HG02970 (cell line): Measurements from ENCODE around the gene ABCB6.

ENCODE experiments used
- ATAC-seq: cut with Tn5 transposase; IDR thresholded peaks from one replicate; pipeline ENCODE4 v1.9.1; 2021; ENCODE audit warnings: mild to moderate bottlenecking, moderate library complexity, moderate number of reproducible peaks; ENCODE audit not compliant: unreplicated experiment, low FRiP score

The ABCB6 gene

GRCh38 chr2:219174146-219174545 is 44.6 kb downstream of the ABCB6 start:
- no peak for ATAC-seq

- no peak for ATAC-seq
Observed at GRCh38 chr2:219173176-219173575, 45.6 kb downstream of the ABCB6 start.

- no peak for ATAC-seq
Observed at GRCh38 chr2:219172231-219173154, 46.3 kb downstream of the ABCB6 start.

- no peak for ATAC-seq
Observed at GRCh38 chr2:219171231-219171651, 47.5 kb downstream of the ABCB6 start.

- ATAC-seq = no peak
Observed at GRCh38 chr2:219169930-219170654, 48.7 kb downstream of the ABCB6 start, which contains the start of gene SLC23A3. Gene SLC23A3, minus strand, starts transcription at chr2:219170029. Its CDS starts 45 bp downstream, at chr2:219169984.

- no peak for ATAC-seq
Observed at GRCh38 chr2:219168932-219169331, 49.8 kb downstream of the ABCB6 start.

GRCh38 chr2:219168526-219168925 is 50.2 kb downstream of the ABCB6 start:
- no peak for ATAC-seq

GRCh38 chr2:219167997-219168396 is 50.8 kb downstream of the ABCB6 start:
- ATAC-seq = no peak

- ATAC-seq = no peak
Observed at GRCh38 chr2:219165058-219165911, 53.5 kb downstream of the ABCB6 start.

- ATAC-seq = no peak
Observed at GRCh38 chr2:219163156-219163555, 55.6 kb downstream of the ABCB6 start.

- ATAC-seq = no peak
Observed at GRCh38 chr2:219161097-219161496, 57.7 kb downstream of the ABCB6 start.

GRCh38 chr2:219160186-219161017 is 58.4 kb downstream of the ABCB6 start, which contains the start of gene NHEJ1:
Gene NHEJ1, minus strand, starts transcription at chr2:219160815. Its CDS starts 2,453 bp downstream, at chr2:219158362.
- ATAC-seq = peak; percentile 90
